OCI-LY1 (cell line): Measurements from ENCODE around the gene SERF1A.
"Not testable (repeated sequence)": the region's sequence is repeated elsewhere in the genome, so short reads cannot be mapped to it uniquely, and the experiment has no call there.

Experiments
- EZH2 ChIP-seq: fragments of 200-600 bp; sonication (generic), shearing (Covaris generic); IDR thresholded peaks from 2 replicates; pipeline ENCODE4 v1.8.0; 2017; ENCODE audit warnings: borderline replicate concordance, mixed run types, mild to moderate bottlenecking, antibody characterized with exemption, low read length, moderate library complexity, mixed read lengths
- TF ChIP-seq, protein P1 (sequence below): fragments of 200-600 bp; sonication (generic), shearing (Covaris generic); IDR thresholded peaks from 2 replicates; pipeline ENCODE4 v1.5.1; 2017; ENCODE audit warnings: mild to moderate bottlenecking, antibody characterized with exemption, low read length, moderate library complexity, mixed read lengths

DNA sequence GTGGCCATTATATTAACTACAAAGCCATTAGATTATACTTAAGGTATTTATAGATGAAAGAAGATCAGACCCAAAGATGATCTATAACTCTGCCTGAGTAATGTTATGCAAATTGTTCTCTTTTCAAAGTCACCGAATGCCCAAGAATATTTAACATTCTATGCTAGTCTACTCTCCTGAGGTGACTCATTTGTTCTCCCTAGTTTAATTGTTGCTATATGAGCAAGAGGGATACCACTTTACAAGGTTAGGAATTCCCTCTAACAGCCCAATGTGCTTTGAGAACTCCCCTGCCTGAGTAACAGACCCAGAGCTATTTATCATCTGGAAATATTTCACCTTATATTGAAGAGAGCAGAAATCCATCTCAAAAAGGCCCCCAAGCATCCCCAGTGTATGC lies 29.8 kb upstream of the SERF1A start:
- TF ChIP-seq, protein P1, sequence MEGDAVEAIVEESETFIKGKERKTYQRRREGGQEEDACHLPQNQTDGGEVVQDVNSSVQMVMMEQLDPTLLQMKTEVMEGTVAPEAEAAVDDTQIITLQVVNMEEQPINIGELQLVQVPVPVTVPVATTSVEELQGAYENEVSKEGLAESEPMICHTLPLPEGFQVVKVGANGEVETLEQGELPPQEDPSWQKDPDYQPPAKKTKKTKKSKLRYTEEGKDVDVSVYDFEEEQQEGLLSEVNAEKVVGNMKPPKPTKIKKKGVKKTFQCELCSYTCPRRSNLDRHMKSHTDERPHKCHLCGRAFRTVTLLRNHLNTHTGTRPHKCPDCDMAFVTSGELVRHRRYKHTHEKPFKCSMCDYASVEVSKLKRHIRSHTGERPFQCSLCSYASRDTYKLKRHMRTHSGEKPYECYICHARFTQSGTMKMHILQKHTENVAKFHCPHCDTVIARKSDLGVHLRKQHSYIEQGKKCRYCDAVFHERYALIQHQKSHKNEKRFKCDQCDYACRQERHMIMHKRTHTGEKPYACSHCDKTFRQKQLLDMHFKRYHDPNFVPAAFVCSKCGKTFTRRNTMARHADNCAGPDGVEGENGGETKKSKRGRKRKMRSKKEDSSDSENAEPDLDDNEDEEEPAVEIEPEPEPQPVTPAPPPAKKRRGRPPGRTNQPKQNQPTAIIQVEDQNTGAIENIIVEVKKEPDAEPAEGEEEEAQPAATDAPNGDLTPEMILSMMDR: not testable (repeated sequence)
- TF ChIP-seq EZH2: not testable (repeated sequence)
